Neutrophil (primary cell): Measurements from ENCODE around the gene EBF3.

Experiments
- H3K27ac ChIP-seq: fragments of 200-600 bp; sonication (generic); 2 replicates; pipeline ENCODE4 v1.5.1; 2016; ENCODE audit warnings: mild to moderate bottlenecking, moderate library complexity
- H3K27me3 ChIP-seq: fragments of 200-600 bp; sonication (generic); 2 replicates; pipeline ENCODE4 v1.6.0; 2016; ENCODE audit warnings: mild to moderate bottlenecking
- H3K36me3 ChIP-seq: fragments of 200-600 bp; sonication (generic); 2 replicates; pipeline ENCODE4 v1.5.1; 2017
- H3K4me1 ChIP-seq, 2 experiments: fragments of 200-600 bp in 1 of 2; sonication (generic) in 1 of 2; 1 replicate in 1 of 2; 2 replicates in 1 of 2; pipeline versions ENCODE4 v1.5.1 to v1.6.1; 2013 to 2016; ENCODE audit warnings: low read depth in 1 of 2, low read length in 1 of 2, mild to moderate bottlenecking in 1 of 2, moderate library complexity in 1 of 2; ENCODE audit not compliant: control insufficient read depth in 1 of 2, insufficient read depth in 1 of 2
- H3K4me3 ChIP-seq, 2 experiments: fragments of 200-600 bp in 1 of 2; sonication (generic) in 1 of 2; 1 replicate in 1 of 2; 2 replicates in 1 of 2; pipeline ENCODE4 v1.5.1; 2013 to 2016; ENCODE audit warnings: low read depth in 1 of 2, low read length in 1 of 2, mild to moderate bottlenecking in 1 of 2, moderate library complexity in 1 of 2
- H3K9me3 ChIP-seq: fragments of 200-600 bp; sonication (generic); 2 replicates; pipeline ENCODE4 v1.5.1; 2016
- TF ChIP-seq, protein P1 (sequence below): fragments of 200-600 bp; sonication (generic); IDR thresholded peaks from 2 replicates; pipeline ENCODE4 v1.5.1; 2016; ENCODE audit warnings: antibody characterized with exemption

Gene EBF3

GRCh38 chr10:130003787-130004613 lies 39.9 kb upstream of the EBF3 start:
- H3K4me1 ChIP-seq = no peaks in the 10 kb centered on the region
- TF ChIP-seq, protein P1, sequence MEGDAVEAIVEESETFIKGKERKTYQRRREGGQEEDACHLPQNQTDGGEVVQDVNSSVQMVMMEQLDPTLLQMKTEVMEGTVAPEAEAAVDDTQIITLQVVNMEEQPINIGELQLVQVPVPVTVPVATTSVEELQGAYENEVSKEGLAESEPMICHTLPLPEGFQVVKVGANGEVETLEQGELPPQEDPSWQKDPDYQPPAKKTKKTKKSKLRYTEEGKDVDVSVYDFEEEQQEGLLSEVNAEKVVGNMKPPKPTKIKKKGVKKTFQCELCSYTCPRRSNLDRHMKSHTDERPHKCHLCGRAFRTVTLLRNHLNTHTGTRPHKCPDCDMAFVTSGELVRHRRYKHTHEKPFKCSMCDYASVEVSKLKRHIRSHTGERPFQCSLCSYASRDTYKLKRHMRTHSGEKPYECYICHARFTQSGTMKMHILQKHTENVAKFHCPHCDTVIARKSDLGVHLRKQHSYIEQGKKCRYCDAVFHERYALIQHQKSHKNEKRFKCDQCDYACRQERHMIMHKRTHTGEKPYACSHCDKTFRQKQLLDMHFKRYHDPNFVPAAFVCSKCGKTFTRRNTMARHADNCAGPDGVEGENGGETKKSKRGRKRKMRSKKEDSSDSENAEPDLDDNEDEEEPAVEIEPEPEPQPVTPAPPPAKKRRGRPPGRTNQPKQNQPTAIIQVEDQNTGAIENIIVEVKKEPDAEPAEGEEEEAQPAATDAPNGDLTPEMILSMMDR = no peak
- peaks cover 16% of the 10 kb centered on the region for H3K27me3 ChIP-seq
- no peak overlapping the region for H3K27ac ChIP-seq
- no peaks in the 10 kb centered on the region for H3K9me3 ChIP-seq
- no peak overlapping the region for H3K4me3 ChIP-seq
- H3K36me3 ChIP-seq = no peaks in the 10 kb centered on the region

GRCh38 chr10:130003166-130003565 lies 39.1 kb upstream of the EBF3 start:
- H3K36me3 ChIP-seq = no peaks in the 10 kb centered on the region
- H3K4me1 ChIP-seq = no peaks in the 10 kb centered on the region
- TF ChIP-seq, protein P1 = no peak
- H3K27ac ChIP-seq = no peak overlapping the region
- H3K4me3 ChIP-seq = no peak overlapping the region
- no peaks in the 10 kb centered on the region for H3K9me3 ChIP-seq
- H3K27me3 ChIP-seq = peaks cover 16% of the 10 kb centered on the region

DNA sequence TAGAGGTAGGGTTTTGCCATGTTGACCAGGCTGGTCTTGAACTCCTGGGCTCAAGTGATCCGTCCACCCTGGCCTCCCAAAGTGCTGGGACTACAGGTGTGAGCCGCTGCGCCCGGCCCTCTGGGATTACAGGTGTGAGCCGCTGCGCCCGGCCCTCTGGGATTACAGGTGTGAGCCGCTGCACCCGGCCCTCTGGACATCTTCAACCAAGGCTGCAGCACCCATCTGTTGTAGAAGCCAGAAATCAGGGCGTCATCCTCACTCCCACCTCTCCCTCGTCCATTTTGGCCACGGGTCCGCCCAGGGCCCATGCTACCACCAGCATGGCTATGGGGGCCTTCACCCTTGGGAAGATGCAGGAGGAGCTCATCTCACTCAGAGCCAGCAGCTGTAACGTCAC lies 38.5 kb upstream of the EBF3 start:
- TF ChIP-seq, protein P1 = no peak
- no peaks in the 10 kb centered on the region for H3K36me3 ChIP-seq
- H3K4me1 ChIP-seq = no peaks in the 10 kb centered on the region
- H3K27ac ChIP-seq = no peak overlapping the region
- H3K4me3 ChIP-seq = no peak overlapping the region
- H3K27me3 ChIP-seq = peaks cover 16% of the 10 kb centered on the region
- H3K9me3 ChIP-seq = no peaks in the 10 kb centered on the region

DNA sequence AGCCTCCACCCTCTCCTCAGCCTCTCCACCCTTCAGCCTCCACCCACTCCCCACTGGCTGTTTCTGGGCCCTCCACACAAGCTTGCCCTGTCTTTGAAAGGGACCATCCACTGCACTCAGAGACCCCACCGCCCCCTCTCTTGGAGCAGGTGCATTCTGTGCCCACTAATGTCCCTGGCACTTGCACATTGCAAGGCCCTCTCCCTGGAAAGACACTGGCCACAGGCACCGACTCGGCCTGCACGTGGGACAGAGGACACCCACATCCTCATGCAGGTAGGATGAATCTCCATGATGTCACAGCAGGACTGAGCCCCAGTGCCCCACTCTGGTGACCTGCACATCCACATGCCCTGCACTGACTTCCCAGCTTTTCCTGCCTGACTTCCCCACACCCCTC lies 36.8 kb upstream of the EBF3 start:
- H3K9me3 ChIP-seq = no peaks in the 10 kb centered on the region

GRCh38 chr10:129999140-129999539 lies 35.1 kb upstream of the EBF3 start:
- TF ChIP-seq, protein P1 = no peak
- no peaks in the 10 kb centered on the region for H3K4me1 ChIP-seq
- H3K9me3 ChIP-seq = no peaks in the 10 kb centered on the region
- H3K36me3 ChIP-seq = no peaks in the 10 kb centered on the region
- H3K27ac ChIP-seq = no peak overlapping the region
- no peak overlapping the region for H3K4me3 ChIP-seq
- peaks cover 5% of the 10 kb centered on the region for H3K27me3 ChIP-seq

More for the DNA sequence above, 36.8 kb upstream of the EBF3 start:
- Histone ChIP-seq H3K27ac (no peak overlapping the region), H3K36me3 (no peaks in the 10 kb centered on the region), H3K4me3 (no peak overlapping the region), H3K4me1 (no peaks in the 10 kb centered on the region), H3K27me3 (peaks cover 6% of the 10 kb centered on the region)
- TF ChIP-seq, protein P1 = no peak
